H1 (cell line): ENCODE results near the gene CHST4. TPM values are rescaled to one million over a fixed set of nuclear protein-coding genes. Genes with fewer than 3 reads are reported as not detected.

Experiments used
- CTCF ChIA-PET: fragments of 300-600 bp; sonication (Branson Sonifier 250); formaldehyde crosslinking; loops from one replicate; lab custom pipeline; 2021; ENCODE audit not compliant: partially characterized antibody; lab: Charles Lee
- POLR2A ChIA-PET: fragments of 300-600 bp; sonication (Branson Sonifier 250); formaldehyde crosslinking; loops from one replicate; lab custom pipeline; 2021; ENCODE audit warnings: inconsistent platforms; ENCODE audit not compliant: partially characterized antibody; lab: Charles Lee
- DNase-seq, 2 experiments: peaks; one replicate each; pipeline versions ENCODE4 v3.0.0 to v3.0.0-alpha.2; 2010 to 2022; ENCODE audit warnings: low spot score in 2 of 2, low read depth in 1 of 2, mixed read lengths in 1 of 2
- FAIRE-seq: peaks from 2 replicates; lab custom pipeline; 2011; peaks lifted over from hg19 to GRCh38; lab: Jason Lieb, UNC
- H2AFZ ChIP-seq: 2 replicates; pipeline ENCODE4 v1.8.1; 2012; ENCODE audit warnings: low read length, inconsistent platforms
- H2AK5ac ChIP-seq: 2 replicates; pipeline ENCODE4 v1.6.1; 2013; ENCODE audit warnings: low read depth, low read length
- H2BK120ac ChIP-seq: replicated peaks from 2 replicates; pipeline ENCODE3; 2013; ENCODE audit warnings: low read depth, low read length, inconsistent platforms
- H2BK12ac ChIP-seq: 2 replicates; pipeline ENCODE4 v1.6.1; 2013; ENCODE audit warnings: low read depth, low read length
- H2BK15ac ChIP-seq: 2 replicates; pipeline ENCODE4 v1.6.1; 2013; ENCODE audit warnings: low read length
- H2BK20ac ChIP-seq: 2 replicates; pipeline ENCODE4 v1.6.1; 2013; ENCODE audit warnings: low read length
- H2BK5ac ChIP-seq: 2 replicates; pipeline ENCODE4 v1.6.1; 2013; ENCODE audit warnings: low read depth, low read length
- H3K14ac ChIP-seq: 2 replicates; pipeline ENCODE4 v1.6.1; 2013; ENCODE audit warnings: inconsistent platforms; ENCODE audit not compliant: insufficient read length
- H3K18ac ChIP-seq: 2 replicates; pipeline ENCODE4 v1.6.1; 2013; ENCODE audit warnings: low read length; ENCODE audit errors: extremely low read depth
- H3K23ac ChIP-seq: 2 replicates; pipeline ENCODE4 v1.6.1; 2013; ENCODE audit warnings: inconsistent platforms; ENCODE audit not compliant: insufficient read length
- H3K23me2 ChIP-seq: 2 replicates; pipeline ENCODE4 v1.6.1; 2013; ENCODE audit warnings: low read depth, low read length
- H3K27ac ChIP-seq: 2 replicates; pipeline ENCODE4 v1.6.1; 2011; ENCODE audit warnings: low read depth, low read length, inconsistent platforms
- H3K27me3 ChIP-seq, 4 experiments: replicated peaks in 1 of 4; 1 replicate in 1 of 4; 2 replicates in 3 of 4; pipeline versions ENCODE4 v1.6.1 to v1.8.1; 2011 to 2013; ENCODE audit warnings: low read length in 3 of 4, mild to moderate bottlenecking in 3 of 4, inconsistent platforms in 2 of 4, mixed read lengths in 2 of 4, moderate library complexity in 1 of 4; ENCODE audit not compliant: control insufficient read depth in 3 of 4, insufficient read depth in 3 of 4; ENCODE audit errors: extremely low read depth in 1 of 4
- H3K36me3 ChIP-seq, 4 experiments: 2 replicates each; pipeline versions ENCODE4 v1.6.1 to v1.8.1; 2011 to 2013; ENCODE audit warnings: mild to moderate bottlenecking in 4 of 4, low read length in 3 of 4, moderate library complexity in 2 of 4, control low read depth in 1 of 4, inconsistent platforms in 1 of 4; ENCODE audit not compliant: insufficient read depth in 4 of 4, control insufficient read depth in 2 of 4
- H3K4ac ChIP-seq: replicated peaks from 2 replicates; pipeline ENCODE3; 2013; ENCODE audit warnings: low read length, low read depth, mixed read lengths, inconsistent platforms; ENCODE audit not compliant: insufficient read length
- H3K4me1 ChIP-seq, 4 experiments: replicated peaks in 1 of 4; 1 replicate in 1 of 4; 2 replicates in 3 of 4; pipeline versions ENCODE4 v1.6.1 to v1.8.1; 2011 to 2013; ENCODE audit warnings: low read length in 3 of 4, inconsistent platforms in 2 of 4, mixed read lengths in 1 of 4; ENCODE audit not compliant: insufficient read depth in 4 of 4, control insufficient read depth in 3 of 4
- H3K4me2 ChIP-seq, 2 experiments: 2 replicates each; pipeline versions ENCODE4 v1.6.1 to v1.8.1; 2011 to 2013; ENCODE audit warnings: low read depth in 2 of 2, low read length in 2 of 2, control low read depth in 1 of 2, inconsistent platforms in 1 of 2, mild to moderate bottlenecking in 1 of 2; ENCODE audit not compliant: insufficient read depth in 1 of 2
- H3K4me3 ChIP-seq, 4 experiments: fragments of 200-600, 300-600 bp in 1 of 4; sonication (generic), shearing (Covaris generic), sonication (Bioruptor Twin) in 1 of 4; 2 replicates each; pipeline versions ENCODE4 v1.5.1 to v1.8.1; 2011 to 2016; ENCODE audit warnings: low read length in 4 of 4, low read depth in 3 of 4, control low read depth in 2 of 4, inconsistent platforms in 2 of 4, mild to moderate bottlenecking in 2 of 4, mixed read lengths in 1 of 4, moderate library complexity in 1 of 4; ENCODE audit not compliant: insufficient read depth in 2 of 4; ENCODE audit errors: extremely low read depth in 1 of 4
- H3K56ac ChIP-seq: replicated peaks from 2 replicates; pipeline ENCODE3; 2013; ENCODE audit warnings: low read depth, mild to moderate bottlenecking, mixed read lengths, low read length, inconsistent platforms; ENCODE audit not compliant: insufficient read length
- H3K79me1 ChIP-seq: 2 replicates; pipeline ENCODE4 v1.6.1; 2013; ENCODE audit warnings: low read depth, low read length, control low read depth
- H3K79me2 ChIP-seq, 2 experiments: 2 replicates each; pipeline versions ENCODE4 v1.6.1 to v1.8.1; 2012 to 2013; ENCODE audit warnings: low read length in 2 of 2, mild to moderate bottlenecking in 2 of 2, inconsistent platforms in 1 of 2; ENCODE audit not compliant: insufficient read depth in 2 of 2, control insufficient read depth in 1 of 2
- H3K9ac ChIP-seq, 4 experiments: replicated peaks in 1 of 4; 1 replicate in 1 of 4; 2 replicates in 3 of 4; pipeline versions ENCODE4 v1.6.1 to v1.8.1; 2011 to 2013; ENCODE audit warnings: low read depth in 3 of 4, low read length in 3 of 4, control low read depth in 2 of 4, mild to moderate bottlenecking in 2 of 4, moderate library complexity in 2 of 4, inconsistent platforms in 1 of 4; ENCODE audit errors: extremely low read depth in 1 of 4
- H3K9me3 ChIP-seq, 2 experiments: 2 replicates each; pipeline versions ENCODE4 v1.6.1 to v1.8.1; 2012 to 2013; ENCODE audit warnings: mild to moderate bottlenecking in 2 of 2, moderate library complexity in 2 of 2, control low read depth in 1 of 2, inconsistent platforms in 1 of 2, low read depth in 1 of 2, low read length in 1 of 2, mixed read lengths in 1 of 2; ENCODE audit not compliant: insufficient read depth in 2 of 2
- H4K20me1 ChIP-seq, 2 experiments: replicated peaks in 1 of 2; 2 replicates each; pipeline versions ENCODE3 to v1.8.1; 2011 to 2013; ENCODE audit warnings: inconsistent platforms in 2 of 2, low read length in 2 of 2, mild to moderate bottlenecking in 1 of 2; ENCODE audit not compliant: insufficient read depth in 2 of 2, control insufficient read depth in 1 of 2
- H4K5ac ChIP-seq: 2 replicates; pipeline ENCODE4 v1.6.1; 2013; ENCODE audit warnings: low read length, low read depth, mixed read lengths, inconsistent platforms; ENCODE audit not compliant: insufficient read length
- H4K8ac ChIP-seq: 2 replicates; pipeline ENCODE4 v1.8.0; 2013; ENCODE audit warnings: mild to moderate bottlenecking, moderate library complexity, low read length, inconsistent platforms; ENCODE audit not compliant: insufficient read depth; ENCODE audit errors: extremely low read depth
- H4K91ac ChIP-seq: replicated peaks from 2 replicates; pipeline ENCODE3; 2013; ENCODE audit warnings: low read length, mixed read lengths, inconsistent platforms; ENCODE audit not compliant: insufficient read length
- CREB1 ChIP-seq: IDR thresholded peaks from 2 replicates; pipeline ENCODE4 v1.6.1; 2012; ENCODE audit warnings: inconsistent platforms
- JUN ChIP-seq: IDR thresholded peaks from 2 replicates; pipeline ENCODE4 v1.6.1; 2011; ENCODE audit warnings: low read depth, mild to moderate bottlenecking, improper control_type of control experiment, low read length
- KDM1A ChIP-seq: fragments of 200-600, 300-600 bp; sonication (generic); IDR thresholded peaks from 2 replicates; pipeline ENCODE4 v1.7.1; 2016; ENCODE audit warnings: mild to moderate bottlenecking, low read length, borderline replicate concordance
- KDM4A ChIP-seq: IDR thresholded peaks from one replicate; pipeline ENCODE4 v1.7.1; 2012; ENCODE audit warnings: low read depth, mild to moderate bottlenecking, moderate library complexity, low read length, inconsistent platforms; ENCODE audit not compliant: severe bottlenecking
- MAFK ChIP-seq: IDR thresholded peaks from 2 replicates; pipeline ENCODE4 v1.6.1; 2012; ENCODE audit warnings: low read depth, mild to moderate bottlenecking, improper control_type of control experiment, low read length
- TBP ChIP-seq: IDR thresholded peaks from 2 replicates; pipeline ENCODE4 v1.6.1; 2011; ENCODE audit warnings: low read depth, low read length, improper control_type of control experiment
- WGBS, 2 experiments: shearing (Covaris generic) in 1 of 2; methylation state at CpG; one replicate each; pipeline versions ENCODE4 v1.1.6 to v1.1.7; 2013 to 2015; ENCODE audit warnings: low lambda C conversion rate in 2 of 2, mixed read lengths in 2 of 2, inconsistent platforms in 1 of 2, low coverage in 1 of 2, missing lambda C conversion rate in 1 of 2; ENCODE audit not compliant: insufficient replicate concordance in 2 of 2, insufficient coverage in 1 of 2, insufficient read length in 1 of 2; ENCODE audit errors: extremely low coverage in 1 of 2, missing lambda C conversion rate in 1 of 2; 5-methylcytosine and 5-hydroxymethylcytosine counted together
- polyA plus RNA-seq, 7 experiments: library from polyadenylated mRNA; depleted of rRNA in 3 of 7; stranded (reverse) in 5 of 7; unstranded in 2 of 7; fragments of >200 nt in 5 of 7; fragments of 200-250 nt in 2 of 7; gene quantifications; 1 replicate in 5 of 7; 2 replicates in 1 of 7; 4 replicates in 1 of 7; pipeline versions ENCODE4 v1.2.1 to v1.2.3, GENCODE V29; 2011 to 2013; ENCODE audit warnings: missing spikeins in 2 of 7, mixed read lengths in 2 of 7
- total RNA-seq: library from RNA; stranded (reverse); fragmentation: NEBNext Ultra II Directional; extraction: Animal tissue kit (Norgen Biotek cat#: 25700); gene quantifications from 2 replicates; pipeline ENCODE4 v1.2.1, GENCODE V29; 2021

Gene CHST4
- total and polyA plus RNA-seq, 2 of the 8 experiments (the other 6 are each of a cell fraction or from before 2014, with no cell fraction given): 12.1 to 14.6 TPM

DNA sequence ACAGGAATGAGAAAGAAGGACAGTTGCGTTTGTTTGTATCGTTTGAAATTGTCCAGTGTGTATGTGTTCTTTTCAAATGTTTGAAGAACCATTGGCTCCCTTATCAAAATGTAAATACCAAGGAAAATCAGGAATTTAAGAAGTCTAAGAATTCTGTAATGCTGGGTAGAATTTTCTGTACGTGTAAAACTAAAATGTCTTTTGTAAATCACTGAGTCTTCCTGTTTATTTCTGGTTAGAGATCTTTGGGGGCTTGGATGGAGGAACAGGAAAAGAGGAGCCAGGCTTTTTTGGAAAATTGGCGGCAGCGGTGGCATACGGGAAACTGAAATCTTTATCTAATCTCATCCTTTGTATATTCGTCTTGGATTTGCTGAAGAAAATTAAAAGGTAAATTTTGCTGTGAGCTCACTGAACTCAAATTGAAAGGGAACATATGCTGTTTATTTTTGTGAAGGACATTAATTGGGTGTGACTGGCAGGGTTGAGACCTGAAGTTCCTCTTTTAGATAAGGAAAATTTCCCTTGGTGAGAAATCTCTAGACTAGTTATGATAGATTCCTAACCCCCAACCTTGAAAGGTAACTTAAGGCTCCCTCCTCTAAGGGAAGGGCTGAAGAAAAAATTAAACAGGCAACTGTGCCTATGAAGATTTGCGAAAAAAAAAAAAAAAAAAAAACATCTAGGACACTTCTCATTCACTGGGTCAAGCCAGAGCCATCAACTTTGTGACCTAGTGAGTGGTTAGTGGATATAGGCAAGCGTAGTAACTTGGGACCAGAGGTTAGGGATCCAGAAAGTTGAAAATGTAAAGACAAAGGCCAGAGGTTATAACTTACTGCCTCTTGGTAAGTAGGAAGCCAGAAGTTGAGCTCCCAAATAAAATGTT, 39.8 kb downstream of the CHST4 start:
- POLR2A ChIA-PET: interaction anchor here (0.6 to 2.4 kb wide), 7 partner anchors 21 to 153 kb away, joined by 3 to 11 read pairs (median 4); partner anchors contain the start of gene CHST4
- Histone ChIP-seq H2BK15ac (no peak overlapping the region), H3K9me3 (peaks cover 0 to 6% of the 10 kb centered on the region in 2 experiments; a peak in 1 of 4 replicates), H4K91ac (no peak overlapping the region), H2BK5ac (no peak overlapping the region), H4K20me1 (no peaks in the 10 kb centered on the region), H2BK12ac (no peak overlapping the region), H3K4me3 (peak overlapping the region in 3 of 4 experiments; percentile 35 to 68 (median 67); a peak in 4 of 8 replicates), H4K8ac (no peak overlapping the region), H3K18ac (no peak overlapping the region), H3K27me3 (no peaks in the 10 kb centered on the region), H2AFZ (peak overlapping the region; percentile 56; the same call in 1 of the 2 replicates), H3K56ac (no peak overlapping the region), H3K4me2 (peak overlapping the region; percentile 94 to 95), H2AK5ac (no peak overlapping the region), H3K79me2 (no peaks in the 10 kb centered on the region), H3K27ac (no peak overlapping the region), H4K5ac (no peak overlapping the region), H2BK20ac (no peak overlapping the region), H3K9ac (0 out of 7 replicates have a peak overlapping the region, but pooled peaks of 1 of the 4 experiments have one; percentile 55), H3K4me1 (peaks cover 0 to 2% (median 0%) of the 10 kb centered on the region in 4 experiments; a peak in 1 of 7 replicates), H3K23me2 (peaks cover 5% of the 10 kb centered on the region; the same call in 1 of the 2 replicates), H3K36me3 (no peaks in the 10 kb centered on the region), H3K14ac (no peak overlapping the region), H3K79me1 (no peaks in the 10 kb centered on the region), H3K23ac (no peak overlapping the region), H3K4ac (no peak overlapping the region), H2BK120ac (no peak overlapping the region)
- DNase-seq (no peak), FAIRE-seq (no peak)
- CTCF ChIA-PET: interaction anchor here (0.8 to 4.0 kb wide), 17 partner anchors 8 to 161 kb away, joined by 3 to 39 read pairs (median 4); no protein-coding TSS in a partner anchor
- 72% methylated on average over 8 of the region's 9 CpGs; no CpG with 5 or more reads in 1 of the 2 experiments for WGBS, 2 experiments
- TF ChIP-seq KDM1A (no peak), CREB1 (no peak), KDM4A (no peak), JUN (no peak), MAFK (no peak), TBP (no peak)
